Fibroblast of lung (primary cell): ENCODE results near the gene TRIP6. TPM values are rescaled to one million over a fixed set of nuclear protein-coding genes. Genes with fewer than 3 reads are reported as not detected.

Source experiments
- DNase-seq, 2 donors: peaks; one replicate each; pipeline versions ENCODE4 v3.0.0 to v3.0.0-alpha.2; 2010; ENCODE audit warnings: low read depth in 2 of 2
- H2AFZ ChIP-seq: 2 replicates; pipeline ENCODE4 v1.5.1; 2012; ENCODE audit warnings: low read length, control low read depth, inconsistent platforms
- H3K27ac ChIP-seq: 2 replicates; pipeline ENCODE4 v1.5.1; 2011; ENCODE audit warnings: low read length, control low read depth; ENCODE audit not compliant: insufficient read depth
- H3K27me3 ChIP-seq: 2 replicates; pipeline ENCODE4 v1.5.1; 2011; ENCODE audit warnings: mild to moderate bottlenecking, low read length; ENCODE audit not compliant: control insufficient read depth, insufficient read depth
- H3K36me3 ChIP-seq: 2 replicates; pipeline ENCODE4 v1.5.1; 2011; ENCODE audit warnings: low read length; ENCODE audit not compliant: control insufficient read depth, insufficient read depth
- H3K4me1 ChIP-seq: 2 replicates; pipeline ENCODE4 v1.5.1; 2011; ENCODE audit warnings: low read length; ENCODE audit not compliant: control insufficient read depth, insufficient read depth; ENCODE audit errors: extremely low read depth
- H3K4me2 ChIP-seq: 2 replicates; pipeline ENCODE4 v1.5.1; 2011; ENCODE audit warnings: low read length, control low read depth; ENCODE audit not compliant: insufficient read depth; ENCODE audit errors: extremely low read depth
- H3K4me3 ChIP-seq, 4 experiments: fragments of 200-600 bp in 1 of 4; sonication (generic) in 1 of 4; replicated peaks in 1 of 4; 2 replicates each; pipeline ENCODE4 v1.5.1; 2011 to 2016; ENCODE audit warnings: low read length in 4 of 4, low read depth in 3 of 4, mild to moderate bottlenecking in 3 of 4, control low read depth in 2 of 4, inconsistent platforms in 1 of 4, mixed read lengths in 1 of 4; ENCODE audit not compliant: insufficient read depth in 1 of 4; ENCODE audit errors: control extremely low read depth in 1 of 4
- H3K79me2 ChIP-seq: 2 replicates; pipeline ENCODE4 v1.5.1; 2012; ENCODE audit warnings: mild to moderate bottlenecking, low read length, inconsistent platforms; ENCODE audit not compliant: control insufficient read depth, insufficient read depth
- H3K9ac ChIP-seq: 2 replicates; pipeline ENCODE4 v1.5.1; 2011; ENCODE audit warnings: mild to moderate bottlenecking, low read length, control low read depth; ENCODE audit not compliant: insufficient read depth
- H3K9me3 ChIP-seq: 2 replicates; pipeline ENCODE4 v1.5.1; 2012; ENCODE audit warnings: low read depth, low read length; ENCODE audit not compliant: control insufficient read depth, insufficient read depth
- H4K20me1 ChIP-seq: 2 replicates; pipeline ENCODE4 v1.5.1; 2011; ENCODE audit warnings: low read length; ENCODE audit not compliant: control insufficient read depth, insufficient read depth; ENCODE audit errors: extremely low read depth
- EZH2 ChIP-seq: IDR thresholded peaks from 2 replicates; pipeline ENCODE4 v1.5.1; 2012; ENCODE audit warnings: low read length, control low read depth, mild to moderate bottlenecking; ENCODE audit errors: missing control alignments
- polyA plus RNA-seq, 2 donors: library from polyadenylated mRNA; depleted of rRNA in 1 of 2; stranded (reverse) in 1 of 2; unstranded in 1 of 2; fragments of >200 nt; gene quantifications; 2 replicates each; pipeline ENCODE4 v1.2.1, GENCODE V29; 2011 to 2012; ENCODE audit warnings: missing spikeins in 1 of 2
- total RNA-seq: library from RNA; depleted of rRNA; stranded (reverse); fragments of >200 nt; gene quantifications from 2 replicates; pipeline ENCODE4 v1.2.1, GENCODE V29; 2014
- TF ChIP-seq, protein P1 (sequence below), 2 donors: IDR thresholded peaks in 1 of 2; conservative IDR thresholded peaks in 1 of 2; 1 replicate in 1 of 2; 2 replicates in 1 of 2; pipeline ENCODE4 v1.5.1; 2011 to 2012; ENCODE audit warnings: low read length in 2 of 2, control low read depth in 1 of 2, inconsistent platforms in 1 of 2, low read depth in 1 of 2, mild to moderate bottlenecking in 1 of 2

Gene TRIP6
- total and polyA plus RNA-seq, 2 donors (not counting 1 experiment from before 2014, with no cell fraction given): 76.2 to 96.1 TPM

DNA sequence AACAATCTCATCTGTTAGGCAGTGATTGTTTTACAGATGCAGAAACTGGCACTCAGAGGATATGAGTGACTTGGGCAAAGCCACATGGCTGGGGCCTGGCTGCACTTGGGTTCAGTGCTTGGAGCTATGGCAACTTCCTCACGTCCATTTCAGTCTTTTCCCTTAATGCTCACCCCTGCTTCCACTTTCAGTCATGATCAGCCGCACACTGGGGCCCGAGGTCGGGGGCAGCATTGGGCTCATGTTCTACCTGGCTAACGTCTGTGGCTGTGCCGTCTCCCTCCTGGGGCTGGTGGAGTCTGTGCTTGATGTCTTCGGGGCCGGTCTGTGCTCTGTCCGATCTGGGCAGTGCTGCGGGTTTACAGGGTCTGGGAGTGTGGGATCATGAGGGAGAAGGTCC, 11.7 kb upstream of the TRIP6 start:
- no peak overlapping the region for H3K9ac ChIP-seq

DNA sequence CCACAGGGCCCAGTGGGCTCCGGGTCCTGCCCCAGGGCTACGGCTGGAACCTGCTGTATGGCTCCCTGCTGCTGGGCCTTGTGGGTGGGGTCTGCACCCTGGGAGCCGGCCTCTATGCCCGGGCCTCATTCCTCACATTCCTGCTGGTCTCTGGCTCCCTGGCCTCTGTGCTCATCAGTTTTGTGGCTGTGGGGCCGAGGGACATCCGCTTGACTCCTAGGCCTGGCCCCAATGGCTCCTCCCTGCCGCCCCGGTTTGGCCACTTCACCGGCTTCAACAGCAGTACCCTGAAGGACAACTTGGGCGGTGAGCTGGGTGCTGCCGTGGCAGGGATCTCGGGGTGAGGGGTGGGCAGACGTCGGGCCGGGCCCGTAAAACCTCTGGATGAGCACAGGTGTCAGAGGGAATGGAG, 10.3 kb upstream of the TRIP6 start:
- Histone ChIP-seq H3K79me2 (peaks cover 2% of the 10 kb centered on the region), H3K27ac (no peak overlapping the region), H3K36me3 (peaks cover 12% of the 10 kb centered on the region), H3K9ac (no peak overlapping the region), H2AFZ (no peak overlapping the region), H3K4me2 (no peak overlapping the region), H3K27me3 (no peaks in the 10 kb centered on the region), H3K4me1 (peaks cover 3% of the 10 kb centered on the region), H3K9me3 (no peaks in the 10 kb centered on the region), H3K4me3 (no peak overlapping the region), H4K20me1 (no peaks in the 10 kb centered on the region)
- TF ChIP-seq, protein P1, sequence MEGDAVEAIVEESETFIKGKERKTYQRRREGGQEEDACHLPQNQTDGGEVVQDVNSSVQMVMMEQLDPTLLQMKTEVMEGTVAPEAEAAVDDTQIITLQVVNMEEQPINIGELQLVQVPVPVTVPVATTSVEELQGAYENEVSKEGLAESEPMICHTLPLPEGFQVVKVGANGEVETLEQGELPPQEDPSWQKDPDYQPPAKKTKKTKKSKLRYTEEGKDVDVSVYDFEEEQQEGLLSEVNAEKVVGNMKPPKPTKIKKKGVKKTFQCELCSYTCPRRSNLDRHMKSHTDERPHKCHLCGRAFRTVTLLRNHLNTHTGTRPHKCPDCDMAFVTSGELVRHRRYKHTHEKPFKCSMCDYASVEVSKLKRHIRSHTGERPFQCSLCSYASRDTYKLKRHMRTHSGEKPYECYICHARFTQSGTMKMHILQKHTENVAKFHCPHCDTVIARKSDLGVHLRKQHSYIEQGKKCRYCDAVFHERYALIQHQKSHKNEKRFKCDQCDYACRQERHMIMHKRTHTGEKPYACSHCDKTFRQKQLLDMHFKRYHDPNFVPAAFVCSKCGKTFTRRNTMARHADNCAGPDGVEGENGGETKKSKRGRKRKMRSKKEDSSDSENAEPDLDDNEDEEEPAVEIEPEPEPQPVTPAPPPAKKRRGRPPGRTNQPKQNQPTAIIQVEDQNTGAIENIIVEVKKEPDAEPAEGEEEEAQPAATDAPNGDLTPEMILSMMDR (conservative IDR thresholded peaks at IDR 0.05 in 1 of 2, IDR thresholded peaks at IDR 0.05 in 1 of 2; ENCODE audit: low read depth in 1 of 2, low read length in 2 of 2): no peak
- no peak for TF ChIP-seq EZH2
- DNase-seq: no peak

More for the DNA sequence above, 11.7 kb upstream of the TRIP6 start:
- H2AFZ ChIP-seq: no peak overlapping the region
- no peaks in the 10 kb centered on the region for H3K9me3 ChIP-seq
- no peaks in the 10 kb centered on the region for H4K20me1 ChIP-seq
- peaks cover 2% of the 10 kb centered on the region for H3K79me2 ChIP-seq
- no peak overlapping the region for H3K4me3 ChIP-seq
- peaks cover 4% of the 10 kb centered on the region for H3K4me1 ChIP-seq
- no peaks in the 10 kb centered on the region for H3K27me3 ChIP-seq
- peaks cover 5% of the 10 kb centered on the region for H3K36me3 ChIP-seq
- H3K27ac ChIP-seq: no peak overlapping the region
- TF ChIP-seq EZH2: no peak
- TF ChIP-seq, protein P1 (conservative IDR thresholded peaks at IDR 0.05 in 1 of 2, IDR thresholded peaks at IDR 0.05 in 1 of 2; ENCODE audit: low read depth in 1 of 2, low read length in 2 of 2): no peak
- H3K4me2 ChIP-seq: no peak overlapping the region
- DNase-seq: no peak

DNA sequence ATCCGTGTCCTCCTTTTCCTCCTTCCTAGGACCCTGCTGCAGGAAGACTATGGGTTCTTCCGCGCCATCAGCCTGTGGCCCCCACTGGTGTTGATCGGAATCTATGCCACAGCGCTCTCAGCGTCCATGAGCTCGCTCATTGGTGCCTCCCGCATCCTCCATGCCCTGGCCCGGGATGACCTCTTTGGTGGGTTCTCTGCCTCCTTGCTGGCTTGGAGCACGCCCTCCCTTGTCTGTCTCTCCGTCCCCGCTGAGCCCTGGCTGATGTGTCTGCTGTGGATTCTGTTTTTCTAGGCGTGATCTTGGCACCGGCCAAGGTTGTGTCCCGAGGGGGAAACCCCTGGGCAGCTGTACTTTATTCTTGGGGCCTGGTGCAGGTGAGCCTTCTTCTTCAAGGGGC, 7.3 kb upstream of the TRIP6 start:
- H3K9me3 ChIP-seq: no peaks in the 10 kb centered on the region
- H2AFZ ChIP-seq: no peak overlapping the region
- DNase-seq: no peak
- H4K20me1 ChIP-seq: no peaks in the 10 kb centered on the region
- H3K79me2 ChIP-seq: no peaks in the 10 kb centered on the region
- H3K27me3 ChIP-seq: no peaks in the 10 kb centered on the region
- H3K4me3 ChIP-seq: no peak overlapping the region
- TF ChIP-seq EZH2: no peak
- TF ChIP-seq, protein P1 (conservative IDR thresholded peaks at IDR 0.05 in 1 of 2, IDR thresholded peaks at IDR 0.05 in 1 of 2; ENCODE audit: low read depth in 1 of 2, low read length in 2 of 2): no peak
- no peak overlapping the region for H3K4me2 ChIP-seq
- peaks cover 14% of the 10 kb centered on the region for H3K36me3 ChIP-seq
- H3K4me1 ChIP-seq: no peaks in the 10 kb centered on the region
- H3K9ac ChIP-seq: no peak overlapping the region
- H3K27ac ChIP-seq: no peak overlapping the region
